PFSK-1 (cell line): ENCODE results near the gene ERCC8.

Source experiments
- REST ChIP-seq, 2 experiments: IDR thresholded peaks; 2 replicates each; pipeline versions ENCODE4 v1.6.1 to v1.8.0; 2011 to 2012; ENCODE audit warnings: low read depth in 2 of 2, low read length in 2 of 2, control low read depth in 1 of 2, inconsistent platforms in 1 of 2, mild to moderate bottlenecking in 1 of 2, moderate library complexity in 1 of 2; ENCODE audit not compliant: insufficient read depth in 1 of 2
- SIN3A ChIP-seq: IDR thresholded peaks from 2 replicates; pipeline ENCODE4 v1.6.1; 2012; ENCODE audit warnings: mild to moderate bottlenecking, low read length, moderate library complexity, borderline replicate concordance; ENCODE audit not compliant: insufficient read depth

GRCh38 chr5:60980511-60980910 lies 35.6 kb upstream of the ERCC8 start:
- TF ChIP-seq SIN3A (no peak), REST (IDR thresholded peaks at IDR 0.05; ENCODE audit: insufficient read depth in 1 of 2, low read depth in 2 of 2, low read length in 2 of 2) (no peak)
